Right lung (tissue), 5 donors: Measurements from ENCODE around the gene PALM3. TPM values are rescaled to one million over a fixed set of nuclear protein-coding genes. Genes with fewer than 3 reads are reported as not detected.

ENCODE experiments used
- polyA plus RNA-seq, 5 donors: library from polyadenylated mRNA; unstranded; fragments of 120-200 nt; gene quantifications; one replicate each; pipeline versions ENCODE4 v1.2.1 to v1.2.3, GENCODE V29; 2013; ENCODE audit warnings: inconsistent platforms in 1 of 5, low replicate concordance in 1 of 5; ENCODE audit not compliant: insufficient read length in 5 of 5, insufficient read depth in 1 of 5

The PALM3 gene
- polyA plus RNA-seq, 5 donors = 12.5 to 26.5 (median 22.0) TPM

Other genes starting within 250 kb of the PALM3 start
- gene NANOS3, start 184.9 kb downstream of the PALM3 start, polyA plus RNA-seq = 1 to 10 TPM; 1.2 to 4.0 (median 2.1) TPM
- gene BRME1, start 156.0 kb downstream of the PALM3 start, polyA plus RNA-seq = 1 to 10 TPM; 6.5 to 9.8 (median 7.7) TPM
- gene CC2D1A, start 155.9 kb downstream of the PALM3 start, polyA plus RNA-seq = 10 to 100 TPM; 19.8 to 35.5 (median 28.8) TPM
- 1 to 10 TPM; 1.2 to 2.3 (median 1.7) TPM for gene PODNL1, start 123.7 kb downstream of the PALM3 start, polyA plus RNA-seq
- gene DCAF15, start 109.6 kb downstream of the PALM3 start, polyA plus RNA-seq = 10 to 100 TPM; 25.0 to 39.7 (median 29.0) TPM
- gene RFX1, start 55.8 kb downstream of the PALM3 start, polyA plus RNA-seq = 10 to 100 TPM in 3 of 5 donors, 1 to 10 TPM in 2; 7.4 to 15.1 (median 10.7) TPM
- not detected for gene RLN3, start 33.9 kb downstream of the PALM3 start, polyA plus RNA-seq
- gene IL27RA, start 30.3 kb downstream of the PALM3 start, polyA plus RNA-seq = 10 to 100 TPM in 1 of 5 donors, 1 to 10 TPM in 4; 6.1 to 11.6 (median 6.7) TPM
- gene MISP3, start 10.7 kb upstream of the PALM3 start, polyA plus RNA-seq = 1 to 10 TPM; 1.1 to 3.9 (median 2.2) TPM
- gene C19orf67, start 23.7 kb upstream of the PALM3 start, polyA plus RNA-seq = under 1 TPM in 4 of 5 donors, not detected in 1; 0.10 to 0.19 (median 0.13) TPM
- gene SAMD1, start 28.7 kb upstream of the PALM3 start, polyA plus RNA-seq = 10 to 100 TPM; 37.3 to 73.6 (median 49.7) TPM
- 100 to 1,000 TPM in 2 of 5 donors, 10 to 100 TPM in 3; 70.2 to 122 (median 80.9) TPM for gene PRKACA, start 55.7 kb upstream of the PALM3 start, polyA plus RNA-seq
- gene ASF1B, start 74.5 kb upstream of the PALM3 start, polyA plus RNA-seq = 10 to 100 TPM; 14.6 to 25.7 (median 19.6) TPM
- 10 to 100 TPM; 26.0 to 44.9 (median 32.7) TPM for gene ADGRL1, start 144.1 kb upstream of the PALM3 start, polyA plus RNA-seq